ENCODE measurements around the gene SH2B2.

DNA sequence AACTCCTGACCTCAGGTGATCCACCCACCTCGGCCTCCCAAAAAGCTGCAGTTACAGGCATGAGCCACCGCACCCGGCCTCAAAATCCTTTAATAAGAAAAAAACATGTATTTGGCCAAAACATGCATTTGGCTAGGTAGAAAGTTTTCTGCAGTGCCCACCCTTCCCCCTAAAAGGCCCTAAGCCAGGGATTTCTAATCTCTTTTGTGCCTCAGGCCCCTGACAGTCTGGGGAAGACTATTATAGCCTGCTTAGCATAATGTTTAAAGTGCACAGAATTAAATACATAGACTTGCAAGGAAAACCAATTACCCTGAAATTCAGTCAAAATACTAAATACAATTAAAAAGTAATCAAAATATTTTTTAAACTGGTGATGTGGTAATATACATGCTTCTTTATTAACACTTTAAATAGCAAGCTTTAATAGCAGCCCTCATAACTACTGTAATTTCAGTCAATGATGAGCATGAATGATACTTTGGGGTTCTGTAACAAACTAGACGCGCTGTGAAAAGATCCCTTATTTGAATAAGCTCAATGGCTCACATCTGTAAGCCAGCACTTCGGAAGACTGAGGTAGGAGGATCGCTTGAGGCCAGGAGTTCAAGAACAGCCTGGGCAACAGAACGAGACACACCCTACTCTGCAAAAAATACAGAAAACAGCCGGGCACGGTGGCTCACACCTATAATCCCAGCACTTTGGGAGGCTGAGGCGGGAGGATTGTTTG is 39.7 kb downstream of the SH2B2 start:
- TF ChIP-seq, protein P1, sequence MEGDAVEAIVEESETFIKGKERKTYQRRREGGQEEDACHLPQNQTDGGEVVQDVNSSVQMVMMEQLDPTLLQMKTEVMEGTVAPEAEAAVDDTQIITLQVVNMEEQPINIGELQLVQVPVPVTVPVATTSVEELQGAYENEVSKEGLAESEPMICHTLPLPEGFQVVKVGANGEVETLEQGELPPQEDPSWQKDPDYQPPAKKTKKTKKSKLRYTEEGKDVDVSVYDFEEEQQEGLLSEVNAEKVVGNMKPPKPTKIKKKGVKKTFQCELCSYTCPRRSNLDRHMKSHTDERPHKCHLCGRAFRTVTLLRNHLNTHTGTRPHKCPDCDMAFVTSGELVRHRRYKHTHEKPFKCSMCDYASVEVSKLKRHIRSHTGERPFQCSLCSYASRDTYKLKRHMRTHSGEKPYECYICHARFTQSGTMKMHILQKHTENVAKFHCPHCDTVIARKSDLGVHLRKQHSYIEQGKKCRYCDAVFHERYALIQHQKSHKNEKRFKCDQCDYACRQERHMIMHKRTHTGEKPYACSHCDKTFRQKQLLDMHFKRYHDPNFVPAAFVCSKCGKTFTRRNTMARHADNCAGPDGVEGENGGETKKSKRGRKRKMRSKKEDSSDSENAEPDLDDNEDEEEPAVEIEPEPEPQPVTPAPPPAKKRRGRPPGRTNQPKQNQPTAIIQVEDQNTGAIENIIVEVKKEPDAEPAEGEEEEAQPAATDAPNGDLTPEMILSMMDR (IDR thresholded peaks at IDR 0.05) = no peak
- no peak for TF ChIP-seq POLR2A (IDR thresholded peaks at IDR 0.05)

All from heart left ventricle (tissue), 13 donors.